Lower lobe of right lung (tissue), 2 donors: ENCODE results near the gene HPS6. TPM values are rescaled to one million over a fixed set of nuclear protein-coding genes. Genes with fewer than 3 reads are reported as not detected.
A peak's percentile ranks its signal among the peaks of the same experiment; 100 is the strongest.

Source experiments
- ATAC-seq, 2 donors: fragments of 200-7000 bp; cut with Tn5 transposase; one replicate each; pipeline ENCODE4 v1.9.1; 2020 to 2022; ENCODE audit warnings: mild to moderate bottlenecking in 2 of 2, moderate library complexity in 2 of 2
- DNase-seq: peaks from one replicate; pipeline ENCODE4 v3.0.0-alpha.2; 2020
- H3K27ac ChIP-seq: fragments of 200-600 bp; one replicate; pipeline ENCODE4 v1.8.0; 2022
- H3K27me3 ChIP-seq: fragments of 200-600 bp; one replicate; pipeline ENCODE4 v1.8.0; 2022; ENCODE audit warnings: low read depth
- H3K36me3 ChIP-seq: fragments of 200-600 bp; one replicate; pipeline ENCODE4 v1.8.0; 2022; ENCODE audit warnings: mild to moderate bottlenecking
- H3K4me1 ChIP-seq: fragments of 200-600 bp; one replicate; pipeline ENCODE4 v1.8.0; 2022
- H3K4me3 ChIP-seq: fragments of 200-600 bp; one replicate; pipeline ENCODE4 v1.8.0; 2022; ENCODE audit warnings: mild to moderate bottlenecking
- H3K9me3 ChIP-seq: fragments of 200-600 bp; one replicate; pipeline ENCODE4 v1.8.0; 2022
- CTCF ChIP-seq: fragments of 200-600 bp; IDR thresholded peaks from one replicate; pipeline ENCODE4 v1.8.0; 2022; ENCODE audit warnings: antibody characterized with exemption, mild to moderate bottlenecking
- intact Hi-C: fragments of 100-400 bp; cut with DNase I; formaldehyde crosslinking; loops from one replicate; pipeline ENCODE4 v1.11.0; 2022
- long read RNA-seq: library from polyadenylated mRNA; unstranded; transcript quantifications from one replicate; pipeline ENCODE4 v2.0.0, GENCODE V29; 2021
- total RNA-seq: library from RNA; stranded (reverse); fragmentation: NEBNext Ultra II Directional; extraction: Animal tissue kit (Norgen Biotek cat#: 25700); gene quantifications from one replicate; pipeline ENCODE4 v1.2.1, GENCODE V29; 2021
- donor health status: DM: no; HTN: yes; CAD: no; lungs with severe emphysema.

HPS6 gene
- total RNA-seq: 21.8 TPM
- long read RNA-seq, transcript HPS6-201 (1 exons, 2,649 nt): major isoform, 72 of 72 reads
- long read RNA-seq, partial matches to known transcripts: 0 of 72 reads
- long read RNA-seq, other reads (novel, unspliced or antisense): 0 of 72 reads

- intact Hi-C loops: no loop called here
- Histone ChIP-seq H3K36me3 (peaks cover 21% of the 10 kb centered on the region), H3K9me3 (no peaks in the 10 kb centered on the region), H3K4me3 (peak within 1 kb of the TSS; percentile 95), H3K27ac (peak within 1 kb of the TSS; percentile 98), H3K27me3 (no peaks in the 10 kb centered on the region), H3K4me1 (peaks cover 44% of the 10 kb centered on the region)
- TF ChIP-seq CTCF: peak; percentile 32
- ATAC-seq (peak; percentile 98), DNase-seq (peak; percentile 96)
These were observed at the start of gene HPS6 for GRCh38 chr10:102064868-102065560. Gene HPS6, plus strand, starts transcription at chr10:102065349. Its CDS starts 126 bp downstream, at chr10:102065475.

DNA sequence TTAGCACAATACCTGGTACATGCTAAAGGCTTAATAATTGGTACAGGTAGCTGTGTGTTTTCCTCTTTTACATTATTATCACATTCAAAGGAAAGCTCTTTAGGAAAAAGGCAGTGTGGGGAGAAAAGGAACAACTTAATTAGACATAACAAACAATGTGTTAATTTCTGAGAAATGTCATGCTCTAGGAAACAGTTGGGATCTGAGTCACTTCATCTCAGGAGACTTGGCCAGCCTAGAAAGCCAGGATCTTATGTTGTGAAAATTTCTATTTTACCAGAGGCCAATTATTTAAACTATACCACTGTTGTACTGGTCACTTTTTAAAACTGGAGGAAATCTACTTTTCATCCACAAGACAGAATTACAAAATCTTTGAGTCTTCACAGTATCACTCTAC is 48.7 kb upstream of the HPS6 start:
- Histone ChIP-seq H3K36me3 (peaks cover 94% of the 10 kb centered on the region), H3K4me3 (no peak overlapping the region), H3K9me3 (no peaks in the 10 kb centered on the region), H3K27me3 (no peaks in the 10 kb centered on the region), H3K4me1 (no peaks in the 10 kb centered on the region), H3K27ac (no peak overlapping the region)
- DNase-seq: no peak
- no peak for ATAC-seq
- intact Hi-C loops: no loop called here
- TF ChIP-seq CTCF: no peak

GRCh38 chr10:102017295-102017694 is 47.9 kb upstream of the HPS6 start:
- H3K27me3 ChIP-seq: no peaks in the 10 kb centered on the region
- DNase-seq (no peak), ATAC-seq (no peak)
- peaks cover 92% of the 10 kb centered on the region for H3K36me3 ChIP-seq
- no peaks in the 10 kb centered on the region for H3K4me1 ChIP-seq
- H3K4me3 ChIP-seq: no peak overlapping the region
- H3K9me3 ChIP-seq: no peaks in the 10 kb centered on the region
- no peak for TF ChIP-seq CTCF
- intact Hi-C loops: no loop called here
- H3K27ac ChIP-seq: no peak overlapping the region

DNA sequence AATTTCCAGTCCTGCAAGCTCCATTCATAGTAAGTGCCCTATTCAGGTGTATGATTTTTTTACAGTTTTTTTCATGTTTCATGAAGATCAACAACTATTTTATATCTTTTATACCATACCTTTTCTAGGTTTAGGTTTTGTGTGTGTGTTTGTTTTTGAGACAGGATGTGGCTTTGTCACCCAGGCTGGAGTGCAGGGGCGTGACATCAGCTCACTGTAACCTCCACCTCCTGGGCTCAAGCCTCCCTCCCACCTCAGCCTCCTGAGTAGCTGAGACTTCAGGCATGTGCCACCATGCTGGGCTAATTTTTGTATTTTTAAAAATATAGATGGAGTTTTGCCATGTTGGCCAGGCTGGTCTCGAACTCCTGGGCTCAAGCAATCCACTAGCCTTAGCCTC is 44.2 kb upstream of the HPS6 start:
- Histone ChIP-seq H3K36me3 (peaks cover 90% of the 10 kb centered on the region), H3K4me1 (no peaks in the 10 kb centered on the region), H3K9me3 (no peaks in the 10 kb centered on the region), H3K27ac (no peak overlapping the region), H3K27me3 (no peaks in the 10 kb centered on the region), H3K4me3 (no peak overlapping the region)
- TF ChIP-seq CTCF: no peak
- no peak for DNase-seq
- no peak for ATAC-seq
- intact Hi-C loops: no loop called here

DNA sequence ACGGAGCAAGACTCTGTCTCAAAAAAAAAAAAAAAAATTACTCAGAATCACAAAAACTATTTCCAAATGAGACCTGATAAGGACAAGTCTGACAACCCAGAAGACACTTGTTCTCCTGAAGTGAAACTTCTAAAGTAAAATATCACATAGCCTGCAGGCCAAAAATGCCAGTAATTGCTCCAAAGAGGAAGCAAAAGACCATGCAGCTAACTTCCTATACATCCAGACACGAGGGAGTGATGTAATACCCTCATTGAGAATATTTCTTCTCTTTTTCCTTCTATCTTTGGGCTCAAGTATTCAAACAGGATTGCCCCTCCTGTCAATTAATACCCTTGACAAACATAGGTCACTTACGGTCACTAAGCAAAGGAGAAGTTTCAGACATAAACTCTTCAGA is 40.4 kb upstream of the HPS6 start:
- ATAC-seq (peak; percentile 33 to 53), DNase-seq (no peak)
- no peaks in the 10 kb centered on the region for H3K4me1 ChIP-seq
- intact Hi-C loops: no loop called here
- no peak overlapping the region for H3K27ac ChIP-seq
- H3K36me3 ChIP-seq: peaks cover 91% of the 10 kb centered on the region
- TF ChIP-seq CTCF: no peak
- no peak overlapping the region for H3K4me3 ChIP-seq
- no peaks in the 10 kb centered on the region for H3K9me3 ChIP-seq
- H3K27me3 ChIP-seq: no peaks in the 10 kb centered on the region
